ENCODE measurements around the gene MPV17L2.
"Not testable (repeated sequence)": the region's sequence is repeated elsewhere in the genome, so short reads cannot be mapped to it uniquely, and the experiment has no call there.

The MPV17L2 gene

GRCh38 chr19:18192673-18193387 lies at the start of gene MPV17L2:
Gene MPV17L2 (plus strand): TSS chr19:18193218. CDS start chr19:18193282, 64 bp downstream.
- peak; percentile 98 for DNase-seq (ENCODE audit: low read depth in 2 of 2)

- DNase-seq (ENCODE audit: low read depth in 2 of 2) = no peak
Observed at GRCh38 chr19:18143902-18144301, 49.1 kb upstream of the MPV17L2 start.

GRCh38 chr19:18144361-18144760 lies 48.7 kb upstream of the MPV17L2 start:
- DNase-seq (ENCODE audit: low read depth in 2 of 2) = no peak

GRCh38 chr19:18144906-18145305 lies 48.1 kb upstream of the MPV17L2 start:
- no peak for DNase-seq (ENCODE audit: low read depth in 2 of 2)

GRCh38 chr19:18145391-18145999 lies 47.5 kb upstream of the MPV17L2 start:
- DNase-seq (ENCODE audit: low read depth in 2 of 2) = no peak

- DNase-seq (ENCODE audit: low read depth in 2 of 2) = no peak
Observed at GRCh38 chr19:18147396-18147795, 45.6 kb upstream of the MPV17L2 start.

GRCh38 chr19:18149596-18149975 lies 43.4 kb upstream of the MPV17L2 start:
- DNase-seq (ENCODE audit: low read depth in 2 of 2) = no peak

GRCh38 chr19:18150776-18151624 lies 42.0 kb upstream of the MPV17L2 start:
- no peak for DNase-seq (ENCODE audit: low read depth in 2 of 2)

GRCh38 chr19:18152442-18152816 lies 40.6 kb upstream of the MPV17L2 start:
- peak; percentile 89 to 92 for DNase-seq (ENCODE audit: low read depth in 2 of 2)

GRCh38 chr19:18152817-18153555 lies 40.0 kb upstream of the MPV17L2 start, which contains the start of gene PIK3R2:
Gene PIK3R2 (plus strand): TSS chr19:18153163. CDS start chr19:18155880, 2,717 bp downstream.
- DNase-seq (ENCODE audit: low read depth in 2 of 2) = peak; percentile 98 to 99

- no peak for DNase-seq (ENCODE audit: low read depth in 2 of 2)
Observed at GRCh38 chr19:18153556-18154134, 39.4 kb upstream of the MPV17L2 start.

GRCh38 chr19:18155095-18156087 lies 37.6 kb upstream of the MPV17L2 start:
- DNase-seq (ENCODE audit: low read depth in 2 of 2) = no peak

- DNase-seq (ENCODE audit: low read depth in 2 of 2) = no peak
Observed at GRCh38 chr19:18156268-18156667, 36.8 kb upstream of the MPV17L2 start.

- no peak for DNase-seq (ENCODE audit: low read depth in 2 of 2)
Observed at GRCh38 chr19:18156841-18157464, 36.1 kb upstream of the MPV17L2 start.

GRCh38 chr19:18157465-18158063 lies 35.5 kb upstream of the MPV17L2 start:
- DNase-seq (ENCODE audit: low read depth in 2 of 2) = no peak

- DNase-seq (ENCODE audit: low read depth in 2 of 2) = no peak
Observed at GRCh38 chr19:18158467-18158866, 34.6 kb upstream of the MPV17L2 start.

- not testable (repeated sequence) for DNase-seq (ENCODE audit: low read depth in 2 of 2)
Observed at GRCh38 chr19:18159059-18159616, 33.9 kb upstream of the MPV17L2 start.

- no peak for DNase-seq (ENCODE audit: low read depth in 2 of 2)
Observed at GRCh38 chr19:18159810-18160209, 33.2 kb upstream of the MPV17L2 start.

GRCh38 chr19:18160493-18160970 lies 32.5 kb upstream of the MPV17L2 start:
- no peak for DNase-seq (ENCODE audit: low read depth in 2 of 2)
